DND-41 (cell line): ENCODE results near the gene UHRF1.

Experiments used
- ATAC-seq: fragments of 200-7000 bp; cut with Tn5 transposase; 3 replicates; pipeline ENCODE4 v1.9.1; 2021; ENCODE audit warnings: low read depth; ENCODE audit not compliant: insufficient read depth
- DNase-seq: peaks from one replicate; pipeline ENCODE4 v3.0.0-alpha.2; 2020
- H2AFZ ChIP-seq: 2 replicates; pipeline ENCODE4 v1.6.0; 2012; ENCODE audit warnings: low read depth, low read length
- H3K27ac ChIP-seq: 2 replicates; pipeline ENCODE4 v1.5.1; 2012; ENCODE audit warnings: low read length, inconsistent platforms
- H3K27me3 ChIP-seq: fragments of 200-600 bp; sonication (generic); 2 replicates; pipeline ENCODE4 v1.6.0; 2012; ENCODE audit warnings: low read length, mild to moderate bottlenecking, inconsistent platforms; ENCODE audit not compliant: insufficient read depth, poor library complexity
- H3K36me3 ChIP-seq: 2 replicates; pipeline ENCODE4 v1.5.1; 2012; ENCODE audit warnings: low read length, inconsistent platforms; ENCODE audit not compliant: insufficient read depth
- H3K4me1 ChIP-seq: 2 replicates; pipeline ENCODE4 v1.5.1; 2012; ENCODE audit warnings: mild to moderate bottlenecking, low read length; ENCODE audit not compliant: insufficient read depth
- H3K4me2 ChIP-seq: 2 replicates; pipeline ENCODE4 v1.6.0; 2012; ENCODE audit warnings: mild to moderate bottlenecking, moderate library complexity, low read length, inconsistent platforms; ENCODE audit not compliant: insufficient read depth
- H3K4me3 ChIP-seq, 2 experiments: fragments of 200-600 bp in 1 of 2; shearing (Covaris generic) in 1 of 2; 2 replicates each; pipeline ENCODE4 v1.5.1; 2012 to 2016; ENCODE audit warnings: inconsistent platforms in 2 of 2, low read length in 2 of 2, mild to moderate bottlenecking in 2 of 2, low read depth in 1 of 2, moderate library complexity in 1 of 2
- H3K79me2 ChIP-seq: 2 replicates; pipeline ENCODE4 v1.6.0; 2012; ENCODE audit warnings: low read length, inconsistent platforms; ENCODE audit not compliant: insufficient read depth
- H3K9ac ChIP-seq: 2 replicates; pipeline ENCODE4 v1.6.0; 2012; ENCODE audit warnings: low read depth, mild to moderate bottlenecking, inconsistent platforms, low read length, moderate library complexity
- H3K9me3 ChIP-seq: 2 replicates; pipeline ENCODE4 v1.5.1; 2012; ENCODE audit warnings: low read length, moderate library complexity, mild to moderate bottlenecking, inconsistent platforms; ENCODE audit not compliant: insufficient read depth, severe bottlenecking
- H4K20me1 ChIP-seq: 2 replicates; pipeline ENCODE4 v1.6.0; 2012; ENCODE audit warnings: low read length; ENCODE audit not compliant: insufficient read depth
- CTCF ChIP-seq: IDR thresholded peaks from 2 replicates; pipeline ENCODE4 v1.5.1; 2012; ENCODE audit warnings: borderline replicate concordance, low read length, moderate library complexity, mild to moderate bottlenecking; ENCODE audit not compliant: poor library complexity, severe bottlenecking; ENCODE audit errors: extremely low read depth
- EZH2 ChIP-seq: IDR thresholded peaks from 3 replicates; pipeline ENCODE4 v1.6.1; 2012; ENCODE audit warnings: borderline replicate concordance, low read depth, mild to moderate bottlenecking, moderate library complexity, low read length, inconsistent platforms; ENCODE audit not compliant: severe bottlenecking

UHRF1 gene

GRCh38 chr19:5006201-5006600 is 96.9 kb downstream of the UHRF1 start:
- TF ChIP-seq CTCF (no peak), EZH2 (no peak)
- Histone ChIP-seq H3K79me2 (peaks cover 92% of the 10 kb centered on the region), H3K9me3 (peaks cover 6% of the 10 kb centered on the region), H4K20me1 (peaks cover 48% of the 10 kb centered on the region), H3K4me2 (no peak overlapping the region), H2AFZ (no peak overlapping the region), H3K27me3 (no peaks in the 10 kb centered on the region), H3K4me1 (no peaks in the 10 kb centered on the region), H3K4me3 (no peak overlapping the region), H3K27ac (no peak overlapping the region), H3K36me3 (peaks cover 21% of the 10 kb centered on the region), H3K9ac (no peak overlapping the region)
- ATAC-seq (no peak), DNase-seq (no peak)

- Histone ChIP-seq H3K79me2 (peaks cover 92% of the 10 kb centered on the region), H4K20me1 (peaks cover 48% of the 10 kb centered on the region)
- no peak for TF ChIP-seq CTCF
- TF ChIP-seq EZH2 = no peak
Measured at GRCh38 chr19:5006821-5007220, 97.5 kb downstream of the UHRF1 start.

More at GRCh38 chr19:5006821-5007220, 97.5 kb downstream of the UHRF1 start:
- ATAC-seq (no peak), DNase-seq (no peak)
- Histone ChIP-seq H3K9ac (no peak overlapping the region), H3K36me3 (peaks cover 23% of the 10 kb centered on the region), H3K27me3 (no peaks in the 10 kb centered on the region), H2AFZ (no peak overlapping the region), H3K27ac (no peak overlapping the region), H3K4me3 (no peak overlapping the region), H3K4me2 (no peak overlapping the region), H3K9me3 (peaks cover 6% of the 10 kb centered on the region), H3K4me1 (no peaks in the 10 kb centered on the region)
